Liver (tissue), 9 donors: ENCODE measurements around the gene ERC2. TPM values are rescaled to one million over a fixed set of nuclear protein-coding genes. Genes with fewer than 3 reads are reported as not detected.

ENCODE experiments used
- DNase-seq: peaks from one replicate; pipeline ENCODE4 v3.0.0-alpha.2; 2017; ENCODE audit warnings: low spot score
- H3K27ac ChIP-seq, 2 donors: one replicate each; pipeline ENCODE4 v1.7.0; 2013; ENCODE audit warnings: inconsistent platforms in 2 of 2, low read length in 2 of 2, control low read depth in 1 of 2, low read depth in 1 of 2, mild to moderate bottlenecking in 1 of 2
- H3K27me3 ChIP-seq, 4 donors: one replicate each; pipeline versions ENCODE4 v1.6.1 to v1.7.0; 2013; ENCODE audit warnings: low read length in 3 of 4, inconsistent platforms in 1 of 4, mild to moderate bottlenecking in 1 of 4, moderate library complexity in 1 of 4; ENCODE audit not compliant: control insufficient read depth in 4 of 4, insufficient read depth in 4 of 4
- H3K36me3 ChIP-seq, 4 donors: one replicate each; pipeline versions ENCODE4 v1.6.1 to v1.7.0; 2013; ENCODE audit warnings: low read length in 3 of 4, mild to moderate bottlenecking in 3 of 4, low read depth in 1 of 4, moderate library complexity in 1 of 4; ENCODE audit not compliant: control insufficient read depth in 4 of 4, insufficient read depth in 3 of 4
- H3K4me1 ChIP-seq, 4 donors: one replicate each; pipeline versions ENCODE4 v1.6.1 to v1.7.0; 2013; ENCODE audit warnings: low read length in 3 of 4, mild to moderate bottlenecking in 3 of 4, moderate library complexity in 1 of 4; ENCODE audit not compliant: control insufficient read depth in 4 of 4, insufficient read depth in 4 of 4
- H3K4me3 ChIP-seq, 3 donors: one replicate each; pipeline versions ENCODE4 v1.6.1 to v1.7.0; 2013; ENCODE audit warnings: low read length in 3 of 3, control low read depth in 1 of 3, low read depth in 1 of 3, mild to moderate bottlenecking in 1 of 3
- H3K9ac ChIP-seq, 2 donors: one replicate each; pipeline ENCODE4 v1.7.0; 2013; ENCODE audit warnings: low read length in 2 of 2, mild to moderate bottlenecking in 2 of 2, moderate library complexity in 2 of 2, control low read depth in 1 of 2, low read depth in 1 of 2
- H3K9me3 ChIP-seq, 4 donors: one replicate each; pipeline versions ENCODE4 v1.6.1 to v1.7.0; 2013; ENCODE audit warnings: low read length in 3 of 4; ENCODE audit not compliant: control insufficient read depth in 4 of 4
- ATF3 ChIP-seq: IDR thresholded peaks from 2 replicates; pipeline ENCODE4 v1.6.1; 2016; ENCODE audit warnings: antibody characterized with exemption
- EGR1 ChIP-seq, 2 donors: IDR thresholded peaks; 2 replicates each; pipeline ENCODE4 v1.6.1; 2016 to 2018; ENCODE audit warnings: antibody characterized with exemption in 2 of 2, low read depth in 2 of 2
- RAD21 ChIP-seq, 2 donors: IDR thresholded peaks; 2 replicates each; pipeline ENCODE4 v1.6.1; 2016; ENCODE audit warnings: antibody characterized with exemption in 2 of 2, mild to moderate bottlenecking in 2 of 2
- REST ChIP-seq: IDR thresholded peaks from 2 replicates; pipeline ENCODE4 v1.6.1; 2016; ENCODE audit warnings: antibody characterized with exemption, mild to moderate bottlenecking
- SP1 ChIP-seq: IDR thresholded peaks from 2 replicates; pipeline ENCODE4 v1.6.1; 2018; ENCODE audit warnings: antibody characterized with exemption, mild to moderate bottlenecking
- YY1 ChIP-seq: IDR thresholded peaks from 2 replicates; pipeline ENCODE4 v1.6.1; 2016; ENCODE audit warnings: antibody characterized with exemption, mild to moderate bottlenecking
- WGBS: extraction: QIAGEN DNeasy Blood & Tissue Kit; methylation state at CpG from one replicate; pipeline ENCODE4 v1.1.7; 2013; 5-methylcytosine and 5-hydroxymethylcytosine counted together
- polyA plus RNA-seq, 2 donors: library from polyadenylated mRNA; stranded (reverse) in 1 of 2; unstranded in 1 of 2; fragments of 200-250 nt in 1 of 2; fragments of >200 nt in 1 of 2; fragmentation: Nextera tagmentation in 1 of 2; extraction: Ambion mirVana in 1 of 2; gene quantifications; one replicate each; pipeline versions ENCODE4 v1.2.1 to v1.2.3, GENCODE V29; 2013 to 2015
- total RNA-seq, 2 donors: library from RNA; depleted of rRNA; stranded (reverse); fragments of >200 nt; gene quantifications; one replicate each; pipeline ENCODE4 v1.2.3, GENCODE V29; 2014
- TF ChIP-seq, protein P1 (sequence below): fragments of 150-350 bp; IDR thresholded peaks from 2 replicates; pipeline ENCODE4 v1.5.1; 2017; ENCODE audit warnings: improper control_type of control experiment, low read depth, low read length; ENCODE audit not compliant: missing input control
- TF ChIP-seq, protein P2 (sequence below): IDR thresholded peaks from 2 replicates; pipeline ENCODE4 v1.6.1; 2016; ENCODE audit warnings: antibody characterized with exemption
- donor health status: healthy.
- donor health status: healthy.
- donor health status: healthy.
- donor health status: healthy.
- donor health status: healthy.

Gene ERC2
- total and polyA plus RNA-seq, 4 donors = 0.14 to 0.25 TPM; not detected in 2

DNA sequence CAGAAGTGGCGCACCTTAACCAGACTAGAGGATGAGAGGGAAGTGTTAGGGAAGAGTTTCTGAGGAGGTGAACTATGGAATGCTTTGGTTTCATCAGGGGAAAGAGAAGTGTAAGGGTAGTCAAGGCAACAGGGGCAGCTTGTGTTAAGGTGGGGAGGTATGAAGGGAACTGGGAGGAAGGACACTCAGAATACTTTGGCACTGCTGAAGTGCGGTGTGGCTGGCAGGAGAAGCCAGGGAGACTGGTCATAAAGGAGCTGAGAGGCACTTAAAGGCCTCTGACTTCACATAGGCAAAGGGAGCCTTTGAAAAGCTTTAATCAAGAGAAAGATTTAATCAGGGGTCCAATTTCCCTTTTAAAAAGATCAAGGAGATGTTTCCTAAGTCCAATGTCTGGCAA, 129.0 kb downstream of the ERC2 start:
- Histone ChIP-seq H3K36me3 (no peaks in the 10 kb centered on the region), H3K9me3 (no peaks in the 10 kb centered on the region), H3K4me1 (no peaks in the 10 kb centered on the region), H3K9ac (no peak overlapping the region), H3K27me3 (no peaks in the 10 kb centered on the region), H3K27ac (no peak overlapping the region), H3K4me3 (no peak overlapping the region)
- WGBS = 80% methylated on average over 2 of the region's 2 CpGs
- DNase-seq = no peak
- TF ChIP-seq YY1 (no peak), RAD21 (IDR thresholded peaks at IDR 0.05) (no peak), SP1 (no peak), REST (no peak), EGR1 (IDR thresholded peaks at IDR 0.05; ENCODE audit: low read depth in 2 of 2) (no peak)
- TF ChIP-seq, protein P1, sequence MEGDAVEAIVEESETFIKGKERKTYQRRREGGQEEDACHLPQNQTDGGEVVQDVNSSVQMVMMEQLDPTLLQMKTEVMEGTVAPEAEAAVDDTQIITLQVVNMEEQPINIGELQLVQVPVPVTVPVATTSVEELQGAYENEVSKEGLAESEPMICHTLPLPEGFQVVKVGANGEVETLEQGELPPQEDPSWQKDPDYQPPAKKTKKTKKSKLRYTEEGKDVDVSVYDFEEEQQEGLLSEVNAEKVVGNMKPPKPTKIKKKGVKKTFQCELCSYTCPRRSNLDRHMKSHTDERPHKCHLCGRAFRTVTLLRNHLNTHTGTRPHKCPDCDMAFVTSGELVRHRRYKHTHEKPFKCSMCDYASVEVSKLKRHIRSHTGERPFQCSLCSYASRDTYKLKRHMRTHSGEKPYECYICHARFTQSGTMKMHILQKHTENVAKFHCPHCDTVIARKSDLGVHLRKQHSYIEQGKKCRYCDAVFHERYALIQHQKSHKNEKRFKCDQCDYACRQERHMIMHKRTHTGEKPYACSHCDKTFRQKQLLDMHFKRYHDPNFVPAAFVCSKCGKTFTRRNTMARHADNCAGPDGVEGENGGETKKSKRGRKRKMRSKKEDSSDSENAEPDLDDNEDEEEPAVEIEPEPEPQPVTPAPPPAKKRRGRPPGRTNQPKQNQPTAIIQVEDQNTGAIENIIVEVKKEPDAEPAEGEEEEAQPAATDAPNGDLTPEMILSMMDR = no peak
- TF ChIP-seq, protein P2, sequence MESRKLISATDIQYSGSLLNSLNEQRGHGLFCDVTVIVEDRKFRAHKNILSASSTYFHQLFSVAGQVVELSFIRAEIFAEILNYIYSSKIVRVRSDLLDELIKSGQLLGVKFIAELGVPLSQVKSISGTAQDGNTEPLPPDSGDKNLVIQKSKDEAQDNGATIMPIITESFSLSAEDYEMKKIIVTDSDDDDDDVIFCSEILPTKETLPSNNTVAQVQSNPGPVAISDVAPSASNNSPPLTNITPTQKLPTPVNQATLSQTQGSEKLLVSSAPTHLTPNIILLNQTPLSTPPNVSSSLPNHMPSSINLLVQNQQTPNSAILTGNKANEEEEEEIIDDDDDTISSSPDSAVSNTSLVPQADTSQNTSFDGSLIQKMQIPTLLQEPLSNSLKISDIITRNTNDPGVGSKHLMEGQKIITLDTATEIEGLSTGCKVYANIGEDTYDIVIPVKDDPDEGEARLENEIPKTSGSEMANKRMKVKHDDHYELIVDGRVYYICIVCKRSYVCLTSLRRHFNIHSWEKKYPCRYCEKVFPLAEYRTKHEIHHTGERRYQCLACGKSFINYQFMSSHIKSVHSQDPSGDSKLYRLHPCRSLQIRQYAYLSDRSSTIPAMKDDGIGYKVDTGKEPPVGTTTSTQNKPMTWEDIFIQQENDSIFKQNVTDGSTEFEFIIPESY = no peak

GRCh38 chr3:56336023-56336422, 132.2 kb downstream of the ERC2 start:
- no peaks in the 10 kb centered on the region for H3K4me1 ChIP-seq
- no peak overlapping the region for H3K9ac ChIP-seq
- WGBS = 87% methylated on average over 4 of the region's 4 CpGs
- no peaks in the 10 kb centered on the region for H3K36me3 ChIP-seq
- no peak for DNase-seq
- H3K27me3 ChIP-seq = peaks cover 0 to 3% (median 0%) of the 10 kb centered on the region in 4 donors
- TF ChIP-seq REST (no peak), ATF3 (no peak)
- TF ChIP-seq, protein P1 = no peak
- H3K9me3 ChIP-seq = no peaks in the 10 kb centered on the region
- H3K27ac ChIP-seq = no peak overlapping the region
- H3K4me3 ChIP-seq = no peak overlapping the region
